Endothelial cell of umbilical vein (primary cell): ENCODE results near the gene CUBN. TPM values are rescaled to one million over a fixed set of nuclear protein-coding genes. Genes with fewer than 3 reads are reported as not detected.

Source experiments
- BruUV-seq: library from RNA; stranded (reverse); fragments of 400-500 nt; replicated peaks from 2 replicates; lab custom pipeline; 2021; lab: Mats Ljungman, UMichigan
- CTCF ChIA-PET: fragments of 300-600, 350-600 bp; sonication (Branson Sonifier 250); formaldehyde crosslinking; loops from one replicate; lab custom pipeline; 2021; ENCODE audit warnings: antibody characterized with exemption, inconsistent platforms; lab: Charles Lee
- POLR2A ChIA-PET: fragments of 300-600, 350-600 bp; sonication (Branson Sonifier 250); formaldehyde crosslinking; loops from one replicate; lab custom pipeline; 2021; ENCODE audit warnings: antibody characterized with exemption, inconsistent platforms; lab: Charles Lee
- DNase-seq: peaks from one replicate; pipeline ENCODE4 v3.0.0-alpha.2; 2011; ENCODE audit warnings: low read depth, low spot score
- FAIRE-seq: peaks from 2 replicates; lab custom pipeline; 2011; peaks lifted over from hg19 to GRCh38; lab: Jason Lieb, UNC
- H2AFZ ChIP-seq: 2 replicates; pipeline ENCODE4 v1.6.0; 2012; ENCODE audit warnings: low read depth, low read length, control low read depth, inconsistent platforms
- H3K27ac ChIP-seq: 2 replicates; pipeline ENCODE4 v1.5.1; 2011; ENCODE audit warnings: low read depth, mild to moderate bottlenecking, control low read depth, low read length, moderate library complexity; ENCODE audit not compliant: insufficient read depth
- H3K27me3 ChIP-seq, 2 experiments: 2 replicates each; pipeline versions ENCODE4 v1.6.0 to v1.6.1; 2011; ENCODE audit warnings: low read length in 2 of 2, mixed read lengths in 1 of 2; ENCODE audit not compliant: control insufficient read depth in 2 of 2, insufficient read depth in 2 of 2
- H3K36me3 ChIP-seq, 2 experiments: 2 replicates in 1 of 2; 3 replicates in 1 of 2; pipeline ENCODE4 v1.5.1; 2011; ENCODE audit warnings: low read length in 2 of 2, mild to moderate bottlenecking in 1 of 2, moderate library complexity in 1 of 2; ENCODE audit not compliant: control insufficient read depth in 2 of 2, insufficient read depth in 2 of 2; ENCODE audit errors: extremely low read depth in 1 of 2
- H3K4me1 ChIP-seq: 3 replicates; pipeline ENCODE4 v1.5.1; 2011; ENCODE audit warnings: mild to moderate bottlenecking, low read length; ENCODE audit not compliant: control insufficient read depth, insufficient read depth; ENCODE audit errors: extremely low read depth
- H3K4me2 ChIP-seq: 2 replicates; pipeline ENCODE4 v1.6.1; 2011; ENCODE audit warnings: low read length, control low read depth, mixed read lengths; ENCODE audit not compliant: insufficient read depth
- H3K4me3 ChIP-seq, 3 experiments: fragments of 200-600 bp in 1 of 3; sonication (generic), shearing (Covaris generic) in 1 of 3; replicated peaks in 1 of 3; 2 replicates each; pipeline ENCODE4 v1.5.1; 2011 to 2016; ENCODE audit warnings: control low read depth in 3 of 3, low read length in 3 of 3, mild to moderate bottlenecking in 2 of 3, inconsistent platforms in 1 of 3, low read depth in 1 of 3, moderate library complexity in 1 of 3; ENCODE audit not compliant: insufficient read depth in 1 of 3
- H3K79me2 ChIP-seq: 2 replicates; pipeline ENCODE4 v1.6.0; 2012; ENCODE audit warnings: low read length, inconsistent platforms; ENCODE audit not compliant: control insufficient read depth, insufficient read depth
- H3K9ac ChIP-seq: replicated peaks from 2 replicates; pipeline ENCODE3; 2011; ENCODE audit warnings: low read length, control low read depth; ENCODE audit not compliant: insufficient read depth; ENCODE audit errors: extremely low read depth
- H3K9me1 ChIP-seq: replicated peaks from 3 replicates; pipeline ENCODE4 v1.6.0; 2011; ENCODE audit warnings: mild to moderate bottlenecking, low read length; ENCODE audit not compliant: control insufficient read depth, insufficient read depth; ENCODE audit errors: extremely low read depth
- H3K9me3 ChIP-seq: replicated peaks from 2 replicates; pipeline ENCODE4 v1.5.1; 2012; ENCODE audit warnings: low read length, inconsistent platforms; ENCODE audit not compliant: control insufficient read depth, insufficient read depth
- H4K20me1 ChIP-seq: replicated peaks from 2 replicates; pipeline ENCODE3; 2011; ENCODE audit warnings: mild to moderate bottlenecking, low read length; ENCODE audit not compliant: control insufficient read depth, insufficient read depth; ENCODE audit errors: extremely low read depth
- CTCF ChIP-seq, 2 donors: IDR thresholded peaks; 1 replicate in 1 of 2; 2 replicates in 1 of 2; pipeline ENCODE4 v1.5.1; 2011; ENCODE audit warnings: low read length in 2 of 2, mild to moderate bottlenecking in 2 of 2, moderate library complexity in 2 of 2, control low read depth in 1 of 2, inconsistent platforms in 1 of 2, low read depth in 1 of 2; ENCODE audit not compliant: insufficient read depth in 1 of 2; ENCODE audit errors: extremely low read depth in 1 of 2
- EZH2 ChIP-seq: IDR thresholded peaks from 2 replicates; pipeline ENCODE4 v1.6.1; 2012; ENCODE audit warnings: borderline replicate concordance, low read depth, mild to moderate bottlenecking, moderate library complexity, low read length, inconsistent platforms; ENCODE audit not compliant: severe bottlenecking
- FOS ChIP-seq: IDR thresholded peaks from 2 replicates; pipeline ENCODE4 v1.6.1; 2011; ENCODE audit warnings: mild to moderate bottlenecking, low read length, moderate library complexity, borderline replicate concordance; ENCODE audit not compliant: insufficient read depth
- GATA2 ChIP-seq: IDR thresholded peaks from 2 replicates; pipeline ENCODE4 v1.7.0; 2011; ENCODE audit warnings: low read depth, mild to moderate bottlenecking, moderate library complexity, mixed read lengths, low read length; ENCODE audit not compliant: insufficient read length, insufficient read depth
- JUN ChIP-seq: IDR thresholded peaks from 2 replicates; pipeline ENCODE4 v1.6.1; 2011; ENCODE audit warnings: borderline replicate concordance, low read depth; ENCODE audit not compliant: insufficient read length, insufficient read depth
- MAX ChIP-seq: IDR thresholded peaks from 2 replicates; pipeline ENCODE4 v1.6.1; 2011; ENCODE audit not compliant: insufficient read depth, insufficient read length
- MYC ChIP-seq: IDR thresholded peaks from one replicate; pipeline ENCODE4 v1.6.1; 2011; ENCODE audit warnings: mild to moderate bottlenecking, low read depth, low read length
- POLR2A ChIP-seq: IDR thresholded peaks from 2 replicates; pipeline ENCODE4 v1.6.1; 2012; ENCODE audit warnings: low read depth, mild to moderate bottlenecking, control low read depth, low read length
- POLR2AphosphoS5 ChIP-seq: IDR thresholded peaks from 2 replicates; pipeline ENCODE4 v1.6.1; 2012; ENCODE audit warnings: low read depth, mild to moderate bottlenecking, control low read depth, low read length, moderate library complexity; ENCODE audit not compliant: insufficient read depth
- dilution Hi-C: fragments of 300-500 bp; cut with MboI; formaldehyde crosslinking; loops from one replicate; pipeline ENCODE4 v1.15.0; 2019; ENCODE audit warnings: low sequenced_read_pairs; ENCODE audit not compliant: extremely low pct_ligation_motif_present
- intact Hi-C: fragments of 100-400 bp; cut with micrococcal nuclease; formaldehyde crosslinking; loops from one replicate; pipeline ENCODE4 v1.10.0; 2022
- polyA plus RNA-seq, 4 experiments: library from polyadenylated mRNA; depleted of rRNA in 3 of 4; stranded (reverse) in 3 of 4; unstranded in 1 of 4; fragments of >200 nt; gene quantifications; 2 replicates each; pipeline versions ENCODE4 v1.2.1 to v1.2.3, GENCODE V29; 2011 to 2012; ENCODE audit warnings: missing spikeins in 1 of 4
- total RNA-seq: library from RNA; stranded (reverse); gene quantifications from 2 replicates; pipeline ENCODE4 v1.2.3, GENCODE V29; 2021

CUBN gene
- total and polyA plus RNA-seq, 2 donors (not counting 3 experiments of a cell fraction or from before 2014, with no cell fraction given) = 2.7 to 4.6 TPM

- no peak overlapping the region for H3K4me3 ChIP-seq
- no peaks in the 10 kb centered on the region for H3K9me3 ChIP-seq
- peaks cover 0 to 3% of the 10 kb centered on the region in 2 experiments for H3K36me3 ChIP-seq
- H3K9me1 ChIP-seq = no peaks in the 10 kb centered on the region
- no TSS peak for BruUV-seq
- dilution Hi-C loops (no loop called here), intact Hi-C loops (no loop called here)
- H4K20me1 ChIP-seq = no peaks in the 10 kb centered on the region
- no peaks in the 10 kb centered on the region for H3K27me3 ChIP-seq
- FAIRE-seq (peak; percentile 26), DNase-seq (no peak)
- H3K4me2 ChIP-seq = no peak overlapping the region
- H2AFZ ChIP-seq = no peak overlapping the region
- H3K9ac ChIP-seq = no peak overlapping the region
- ChIA-PET POLR2A (interaction anchor here (0.7 kb wide), 1 partner anchor 464 kb away, joined by 6 read pairs; no protein-coding TSS in a partner anchor), CTCF (interaction anchor here (1.1 to 3.4 kb wide), 3 partner anchors 9 to 893 kb away, joined by 3 to 13 read pairs (median 10); no protein-coding TSS in a partner anchor)
- no peak for TF ChIP-seq POLR2A
- no peak for TF ChIP-seq MYC
- peaks cover 45% of the 10 kb centered on the region for H3K79me2 ChIP-seq
- no peak overlapping the region for H3K27ac ChIP-seq
- H3K4me1 ChIP-seq = no peaks in the 10 kb centered on the region
Observed at GRCh38 chr10:16795410-16796073, 334.1 kb downstream of the CUBN start.

GRCh38 chr10:16794005-16794404, 335.6 kb downstream of the CUBN start:
- no peak overlapping the region for H3K4me3 ChIP-seq
- H3K4me2 ChIP-seq = no peak overlapping the region
- H3K27me3 ChIP-seq = no peaks in the 10 kb centered on the region
- no peaks in the 10 kb centered on the region for H3K4me1 ChIP-seq
- H3K36me3 ChIP-seq = peaks cover 0 to 3% of the 10 kb centered on the region in 2 experiments
- no peak for FAIRE-seq
- POLR2A ChIA-PET = no interaction called here
- H3K27ac ChIP-seq = no peak overlapping the region
- peaks cover 33% of the 10 kb centered on the region for H3K79me2 ChIP-seq
- CTCF ChIA-PET = interaction anchor here (3.3 kb wide), 1 partner anchor 17 kb away, joined by 12 read pairs; no protein-coding TSS in a partner anchor
- H3K9ac ChIP-seq = no peak overlapping the region
- no peak overlapping the region for H2AFZ ChIP-seq
- dilution Hi-C loops = no loop called here
- no peak for DNase-seq
- intact Hi-C loops = no loop called here
- no peaks in the 10 kb centered on the region for H3K9me3 ChIP-seq
- H4K20me1 ChIP-seq = no peaks in the 10 kb centered on the region
- BruUV-seq = no TSS peak
- TF ChIP-seq CTCF (IDR thresholded peaks at IDR 0.05; ENCODE audit: extremely low read depth in 1 of 2, insufficient read depth in 1 of 2, low read depth in 1 of 2, low read length in 2 of 2) (no peak), MAX (no peak), JUN (no peak), EZH2 (no peak), FOS (no peak), POLR2A (no peak), MYC (no peak), GATA2 (no peak), POLR2AphosphoS5 (no peak)
- no peaks in the 10 kb centered on the region for H3K9me1 ChIP-seq
